HG03442 (cell line): ENCODE results near the gene CFAP206.

Experiments
- ATAC-seq: cut with Tn5 transposase; IDR thresholded peaks from one replicate; pipeline ENCODE4 v1.9.1; 2021; ENCODE audit warnings: mild to moderate bottlenecking, moderate library complexity; ENCODE audit not compliant: unreplicated experiment

CFAP206 gene, protein sequence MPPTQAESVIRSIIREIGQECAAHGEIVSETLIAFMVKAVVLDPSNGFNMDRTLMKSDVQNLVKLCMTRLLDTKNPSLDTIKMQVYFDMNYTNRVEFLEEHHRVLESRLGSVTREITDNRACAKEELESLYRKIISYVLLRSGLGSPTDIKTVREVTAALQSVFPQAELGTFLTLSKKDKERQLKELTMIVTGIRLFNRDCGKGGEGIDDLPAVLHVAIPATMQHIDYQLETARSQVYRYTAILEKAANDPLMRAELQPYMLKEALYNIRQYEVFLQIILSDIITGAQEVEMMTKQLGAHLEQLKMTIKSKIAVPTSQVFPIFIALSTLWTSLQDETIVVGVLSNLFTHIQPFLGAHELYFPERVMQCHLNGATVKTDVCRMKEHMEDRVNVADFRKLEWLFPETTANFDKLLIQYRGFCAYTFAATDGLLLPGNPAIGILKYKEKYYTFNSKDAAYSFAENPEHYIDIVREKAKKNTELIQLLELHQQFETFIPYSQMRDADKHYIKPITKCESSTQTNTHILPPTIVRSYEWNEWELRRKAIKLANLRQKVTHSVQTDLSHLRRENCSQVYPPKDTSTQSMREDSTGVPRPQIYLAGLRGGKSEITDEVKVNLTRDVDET

DNA sequence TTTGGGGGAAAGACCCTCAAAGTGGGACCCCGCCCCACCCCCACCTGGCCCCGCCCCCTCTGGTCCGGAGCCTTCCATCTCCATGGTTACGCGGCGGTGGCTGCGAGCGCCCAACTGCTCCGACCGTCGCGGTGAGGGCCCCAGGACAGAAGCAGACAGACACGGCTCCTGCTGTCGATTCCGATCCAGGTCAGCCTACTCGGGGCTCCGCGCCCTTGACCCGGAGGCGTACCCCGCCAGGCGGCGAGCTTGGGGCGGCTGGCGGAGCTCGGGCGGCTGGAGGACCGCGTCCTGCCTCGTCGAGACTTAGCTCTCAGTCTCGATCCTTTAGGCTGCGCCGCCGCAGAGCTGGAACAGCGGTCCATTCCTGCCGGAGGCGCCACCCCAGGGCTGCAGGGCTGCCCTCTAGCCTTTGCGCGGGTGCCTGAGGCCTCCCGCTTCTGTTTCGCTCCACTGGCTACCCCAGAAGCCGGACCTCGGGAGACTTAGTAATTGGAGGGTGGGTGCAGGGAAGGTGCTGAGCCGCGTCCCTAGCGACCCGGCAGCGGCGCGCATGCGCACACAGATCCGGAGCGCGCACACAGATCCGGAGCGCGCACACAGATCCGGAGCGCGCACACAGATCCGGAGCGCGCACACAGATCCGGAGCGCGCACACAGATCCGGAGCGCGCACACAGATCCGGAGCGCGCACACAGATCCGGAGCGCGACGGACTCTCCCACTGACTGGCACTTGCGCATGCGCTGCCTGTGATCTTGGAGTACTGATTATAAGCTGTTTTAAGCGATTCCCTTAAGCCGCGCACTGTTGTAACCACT lies at the start of gene CFAP206:
CFAP206 (plus strand) TSS at position 72 of the 820 bp plus-strand sequence. CDS start 1,868 bp downstream, outside the sequence.
- ATAC-seq = peak; percentile 82

DNA sequence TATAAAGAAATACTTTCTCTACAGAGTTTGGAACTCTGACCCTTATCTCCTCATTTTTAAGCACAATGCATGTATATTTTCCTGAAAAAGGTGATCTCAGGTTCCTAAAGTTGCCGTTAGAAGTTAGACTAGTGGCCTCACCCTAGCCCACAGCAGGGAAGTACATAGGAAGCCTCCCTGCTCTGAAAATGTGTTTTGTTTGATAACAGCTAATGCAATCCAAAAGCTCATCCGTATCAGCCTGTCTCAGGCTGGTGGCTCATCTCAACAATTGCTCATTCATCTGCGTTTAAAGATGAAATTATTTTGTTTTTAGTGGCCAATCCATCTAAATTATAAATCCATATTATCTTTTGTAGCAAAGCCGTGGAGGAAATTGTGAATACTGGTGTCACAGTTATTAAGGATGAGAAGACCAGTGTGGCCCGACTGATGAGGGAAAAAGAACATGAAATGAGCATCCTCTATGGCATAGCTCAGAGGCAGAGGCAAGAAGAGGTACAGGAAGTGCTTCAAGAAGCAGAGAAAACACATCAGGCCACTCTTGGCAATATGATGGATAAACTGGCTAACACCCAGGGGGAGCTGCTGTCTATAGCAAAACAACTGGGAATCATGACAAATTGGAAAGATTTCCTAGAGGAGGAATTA lies 43.0 kb upstream of the CFAP206 start:
- no peak for ATAC-seq

DNA sequence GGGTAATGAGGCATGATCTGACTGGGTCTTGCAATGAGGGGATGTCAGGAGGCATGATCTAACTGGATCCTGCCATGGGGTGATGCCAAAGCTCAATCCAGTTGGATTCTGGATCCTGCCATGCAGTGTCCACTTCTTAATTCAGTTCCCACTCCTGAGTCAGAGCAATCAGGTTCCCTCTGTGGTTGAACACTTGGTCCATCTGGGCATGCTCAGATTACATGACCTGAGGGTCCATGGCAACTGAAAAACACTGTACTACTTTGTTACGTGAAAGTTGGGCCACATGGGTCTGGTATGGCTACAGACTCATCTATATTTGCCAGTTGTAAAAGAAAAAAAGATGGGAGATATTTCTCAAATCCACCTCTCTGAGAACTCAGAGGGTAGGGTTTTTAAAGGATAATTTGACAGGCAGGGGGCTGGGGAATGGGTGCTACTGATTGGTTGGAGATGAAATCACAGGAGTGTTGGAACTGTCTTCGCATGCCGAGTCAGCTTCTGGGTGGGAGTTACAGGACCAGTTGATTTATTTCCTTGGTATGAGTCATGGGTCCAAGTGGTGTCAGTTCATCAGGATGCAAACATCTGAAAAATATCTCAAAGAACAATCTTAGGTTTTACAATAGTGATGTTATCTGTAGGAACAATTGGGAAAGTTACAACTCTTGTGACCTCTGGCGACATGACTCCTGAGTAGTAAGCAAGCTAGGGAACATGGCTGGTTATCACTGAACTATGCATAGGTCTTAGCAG lies 41.5 kb upstream of the CFAP206 start:
- no peak for ATAC-seq

DNA sequence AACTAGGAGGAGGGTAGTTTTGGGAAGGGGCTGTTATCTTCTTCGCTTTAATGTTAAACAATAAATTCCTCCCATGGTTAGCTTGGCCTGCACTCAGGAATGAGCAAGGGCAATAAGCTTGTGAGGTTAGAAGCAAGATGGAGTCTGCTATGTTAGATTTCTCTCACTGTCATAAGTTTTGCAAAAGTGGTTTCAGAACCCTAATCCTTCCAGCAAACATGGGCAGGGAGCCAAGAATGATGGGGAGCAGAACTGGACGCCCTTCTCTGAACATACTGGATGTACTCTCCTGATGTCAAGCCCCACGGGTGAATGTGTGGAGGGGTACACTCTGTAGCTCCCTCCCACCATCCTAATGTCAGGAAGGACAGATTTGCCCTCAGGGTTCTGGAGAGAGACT lies 40.9 kb upstream of the CFAP206 start:
- no peak for ATAC-seq

DNA sequence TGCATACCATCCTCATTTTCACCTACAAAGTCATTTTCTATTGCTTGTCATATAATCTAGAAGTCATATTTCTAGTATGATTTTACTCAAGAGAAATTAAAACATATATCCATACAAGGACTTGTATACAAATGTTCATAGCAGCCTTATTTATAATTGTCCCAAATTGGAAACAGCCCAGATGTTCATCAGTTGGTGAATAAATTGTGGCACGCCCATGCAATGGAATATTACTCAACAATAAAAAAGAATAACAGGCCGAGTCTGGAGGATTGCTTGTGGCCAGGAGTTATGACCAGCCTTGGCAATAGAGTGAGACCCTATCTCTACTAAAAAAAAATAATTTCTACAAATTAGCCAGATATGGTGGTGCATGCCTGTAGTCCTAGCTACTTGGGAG lies 34.4 kb upstream of the CFAP206 start:
- no peak for ATAC-seq

DNA sequence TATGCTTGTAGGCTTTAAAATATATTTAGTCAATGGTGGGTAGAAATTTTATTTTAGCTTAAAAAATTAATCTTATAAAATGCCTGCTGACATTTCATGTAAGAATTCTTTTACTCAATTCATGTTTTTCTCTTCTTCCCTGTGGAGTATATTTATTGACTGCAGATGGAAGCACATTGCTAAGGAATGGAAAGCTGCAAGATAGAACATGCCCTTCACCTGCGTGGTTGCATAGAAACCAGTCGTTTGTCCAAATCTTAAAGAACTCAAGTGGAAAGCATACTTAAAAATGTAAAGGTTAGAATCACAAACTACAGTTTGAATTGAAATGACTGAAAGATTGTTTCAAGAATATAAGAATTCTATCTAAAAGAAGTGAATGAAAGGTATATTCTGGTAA lies 32.5 kb upstream of the CFAP206 start:
- ATAC-seq = no peak

DNA sequence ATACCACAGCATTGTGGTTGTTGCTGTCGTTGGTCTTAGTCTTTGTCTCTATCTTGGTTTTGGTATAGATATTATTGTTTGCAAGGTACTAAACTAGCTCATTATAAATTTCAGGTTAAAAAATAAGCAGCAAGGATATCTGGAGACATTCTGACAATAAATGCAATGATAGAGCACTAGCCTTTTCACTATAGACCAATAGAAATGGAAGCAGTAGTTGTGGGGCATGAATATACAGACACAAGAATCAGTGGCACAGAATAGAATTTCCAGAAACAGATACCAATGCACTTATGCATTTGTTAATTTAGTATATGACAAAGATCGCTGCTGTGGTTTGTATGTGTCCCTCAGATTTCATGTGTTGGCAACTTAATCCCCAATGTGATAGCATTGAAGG lies 31.1 kb upstream of the CFAP206 start:
- ATAC-seq = no peak

DNA sequence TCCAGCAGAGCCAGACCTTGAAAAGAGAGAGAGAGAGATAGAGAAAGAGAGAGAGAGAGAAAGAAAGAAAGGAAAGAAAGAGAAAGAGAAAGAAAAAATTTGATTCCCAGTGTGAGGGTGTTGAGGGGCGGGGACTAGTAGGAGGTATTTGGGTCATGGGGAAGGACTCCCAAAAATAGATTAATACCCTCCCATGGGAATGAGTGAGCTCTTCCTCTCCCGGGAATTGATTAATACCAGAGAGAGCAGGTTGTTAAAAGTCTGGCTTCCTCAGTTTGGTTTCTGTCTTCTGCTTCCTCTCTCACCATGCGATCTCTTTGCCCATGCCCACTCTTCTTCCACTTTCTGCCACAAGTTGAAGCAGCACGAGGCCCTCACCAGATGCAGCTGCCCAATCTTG lies 28.8 kb upstream of the CFAP206 start:
- ATAC-seq = no peak

DNA sequence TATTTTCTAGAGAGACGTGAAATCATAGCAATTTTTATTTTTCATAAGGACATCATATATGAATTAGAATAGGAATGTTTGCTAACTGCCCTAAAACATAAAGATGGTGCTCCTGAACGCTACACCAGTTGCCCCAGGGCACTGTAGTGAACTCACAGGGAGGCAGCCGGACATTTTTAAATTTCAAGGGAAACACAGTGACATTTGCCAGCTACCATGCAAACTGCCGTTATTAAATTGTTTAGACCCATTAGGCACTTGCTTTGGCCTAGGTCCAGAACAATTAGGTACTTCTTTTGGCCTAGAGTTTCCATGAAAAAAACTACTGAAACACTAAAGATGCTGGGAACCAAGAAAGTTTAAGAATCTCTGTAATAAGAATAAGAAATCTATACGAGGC lies 24.9 kb upstream of the CFAP206 start:
- no peak for ATAC-seq

DNA sequence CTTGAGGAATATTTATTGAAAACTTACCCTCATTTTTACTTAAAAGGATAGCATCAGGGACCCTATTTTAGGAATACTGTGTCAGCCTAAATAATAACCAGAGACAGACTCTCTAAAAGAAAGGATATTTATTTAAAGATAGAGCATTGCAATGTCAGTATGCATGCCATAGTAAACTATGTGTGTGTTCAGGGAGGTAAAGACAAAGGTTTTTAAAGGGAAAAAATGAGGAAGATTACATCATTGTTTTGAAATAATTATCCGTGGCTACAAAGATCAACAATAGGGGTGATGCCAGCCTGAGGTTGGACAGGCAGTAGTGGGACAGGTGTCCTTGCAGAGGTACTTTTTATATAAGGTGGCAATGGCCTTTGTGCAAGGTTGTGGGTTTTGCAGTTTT lies 23.7 kb upstream of the CFAP206 start:
- no peak for ATAC-seq

DNA sequence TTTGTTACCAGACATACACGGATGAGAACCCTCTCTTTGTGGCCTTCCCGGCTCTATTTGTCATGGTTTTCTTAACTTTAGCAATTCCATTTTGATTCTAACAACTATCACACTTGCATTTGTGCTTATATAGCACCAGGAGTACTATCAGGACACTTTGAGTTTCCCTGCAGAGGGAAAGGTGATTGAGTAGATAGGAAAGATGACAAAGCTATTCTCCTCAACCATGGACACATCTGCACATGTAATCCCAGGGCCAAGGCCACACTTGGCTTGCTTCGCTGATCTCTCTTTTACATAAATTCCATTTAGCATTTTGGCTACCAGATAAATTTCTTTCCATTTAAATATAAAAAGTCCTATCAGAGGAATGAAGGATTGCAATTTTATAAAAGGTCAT lies 23.3 kb upstream of the CFAP206 start:
- no peak for ATAC-seq

DNA sequence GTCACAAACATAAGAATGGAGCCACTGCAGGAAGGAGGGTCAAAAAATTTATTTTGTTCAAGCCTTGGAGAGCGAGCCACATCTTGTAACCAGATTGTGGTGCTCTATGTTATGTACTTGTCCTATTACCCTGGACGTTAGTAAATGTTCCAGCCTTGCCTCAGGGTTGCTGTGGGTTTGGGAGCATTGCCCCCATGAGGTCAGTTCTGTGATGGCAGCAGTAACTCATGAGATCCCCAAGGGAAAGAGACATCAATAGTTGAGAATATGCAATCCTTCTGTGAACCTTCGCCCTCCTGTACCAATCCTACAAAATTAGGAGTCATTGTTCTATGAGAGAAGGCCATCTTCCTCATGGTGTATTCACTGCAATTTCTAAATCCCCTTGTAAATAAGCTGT lies 16.4 kb upstream of the CFAP206 start:
- peak; percentile 58 for ATAC-seq

DNA sequence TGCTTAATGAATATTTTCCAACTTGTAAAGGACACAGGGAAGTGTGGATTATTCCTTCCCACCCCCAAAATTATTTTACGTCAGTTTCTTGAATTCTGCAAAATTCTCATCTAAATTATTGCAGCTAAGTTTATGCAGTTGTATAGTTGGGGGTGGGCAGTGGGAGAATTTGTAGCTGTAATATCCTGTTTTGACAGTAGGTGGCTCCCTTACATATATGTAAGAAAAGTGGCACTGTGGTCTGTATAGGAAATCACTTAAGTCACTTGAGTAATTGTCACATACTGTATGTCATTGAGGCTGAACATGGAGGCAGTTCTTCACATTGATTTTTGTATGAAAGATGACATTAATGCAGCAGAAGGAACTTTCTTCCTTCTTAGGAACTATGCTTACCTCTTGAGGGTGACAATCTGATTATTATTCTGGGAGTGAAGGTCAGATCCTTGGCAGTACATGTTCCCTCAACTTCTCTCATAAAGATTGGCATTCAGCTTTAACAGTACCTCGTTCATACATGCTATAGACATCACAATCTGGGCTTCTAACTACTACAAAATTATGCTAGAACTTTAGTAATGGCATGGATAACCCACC lies 14.6 kb upstream of the CFAP206 start:
- ATAC-seq = peak; percentile 59

DNA sequence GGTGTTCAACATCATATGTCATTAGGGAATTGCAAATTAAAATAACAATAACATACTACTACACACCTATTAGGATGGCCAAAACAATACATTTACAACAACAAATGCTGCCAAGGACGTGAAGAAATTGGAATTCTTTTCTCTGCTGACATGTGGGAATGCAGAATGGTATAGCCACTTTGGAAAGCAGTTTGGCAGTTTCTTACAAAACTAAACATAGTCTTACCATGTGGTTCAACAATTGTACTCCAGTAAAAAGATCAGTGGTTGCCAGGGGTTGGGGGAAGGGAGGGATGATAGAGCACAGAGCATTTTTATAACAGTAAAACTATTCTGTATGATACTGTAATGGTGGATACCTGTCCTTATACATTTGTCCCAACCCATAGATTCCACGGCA lies 12.3 kb upstream of the CFAP206 start:
- no peak for ATAC-seq

DNA sequence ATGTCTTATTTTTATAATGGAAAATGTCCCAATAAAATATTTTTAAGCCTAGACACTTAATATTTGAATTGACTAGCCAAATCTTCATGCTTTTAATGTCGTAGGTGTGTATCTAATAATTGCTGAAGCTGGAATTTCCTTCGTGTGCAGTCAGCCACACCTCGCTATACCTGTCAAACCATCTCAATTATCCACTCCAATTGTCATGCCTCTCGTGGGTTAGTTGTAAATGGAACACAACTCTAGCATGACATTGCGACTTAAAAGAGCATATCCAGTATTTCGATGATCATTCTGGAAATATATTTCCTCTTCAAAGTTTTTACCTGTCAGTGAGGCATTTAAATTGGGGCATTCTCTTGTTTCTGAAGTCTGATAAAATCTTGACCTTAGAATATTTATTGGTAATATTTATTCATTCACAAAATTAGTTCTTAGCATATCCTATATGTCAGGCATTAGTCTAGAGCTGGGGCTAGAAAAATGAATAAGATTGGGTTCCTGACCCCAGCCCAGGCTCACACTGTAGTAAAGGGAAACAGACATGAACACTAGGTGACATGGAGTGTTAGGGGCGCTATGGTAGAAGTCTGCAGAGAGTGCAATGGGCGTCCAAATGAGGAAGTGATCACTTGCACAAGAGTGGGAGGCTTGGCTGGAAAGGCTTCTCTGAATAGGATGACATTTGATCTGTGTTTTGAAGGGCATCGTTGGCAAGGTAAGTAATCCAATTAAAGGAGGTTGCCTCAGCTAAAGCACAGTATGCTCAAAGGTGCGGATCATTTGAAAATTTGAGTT lies 11.0 kb upstream of the CFAP206 start:
- peak; percentile 82 for ATAC-seq

DNA sequence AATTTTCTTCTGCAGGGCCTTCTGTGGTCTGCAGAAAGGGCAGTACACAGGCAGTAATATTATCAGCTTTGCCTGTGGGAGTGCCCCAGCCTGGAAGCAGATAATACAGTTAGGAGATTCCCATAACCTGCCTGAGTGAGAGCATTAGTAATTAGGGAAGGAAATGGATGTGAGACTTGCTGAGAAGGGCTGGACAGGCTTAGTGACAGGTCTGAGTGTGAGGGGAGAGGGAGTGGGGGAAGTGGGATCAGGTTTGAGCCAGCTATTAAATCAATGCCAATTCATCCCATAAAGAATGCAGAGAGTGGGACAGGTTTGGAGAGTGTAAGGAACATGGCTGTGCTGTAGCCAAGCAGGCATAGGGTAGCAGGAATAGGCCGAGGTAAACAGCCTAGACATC lies 10.1 kb upstream of the CFAP206 start:
- ATAC-seq = no peak

DNA sequence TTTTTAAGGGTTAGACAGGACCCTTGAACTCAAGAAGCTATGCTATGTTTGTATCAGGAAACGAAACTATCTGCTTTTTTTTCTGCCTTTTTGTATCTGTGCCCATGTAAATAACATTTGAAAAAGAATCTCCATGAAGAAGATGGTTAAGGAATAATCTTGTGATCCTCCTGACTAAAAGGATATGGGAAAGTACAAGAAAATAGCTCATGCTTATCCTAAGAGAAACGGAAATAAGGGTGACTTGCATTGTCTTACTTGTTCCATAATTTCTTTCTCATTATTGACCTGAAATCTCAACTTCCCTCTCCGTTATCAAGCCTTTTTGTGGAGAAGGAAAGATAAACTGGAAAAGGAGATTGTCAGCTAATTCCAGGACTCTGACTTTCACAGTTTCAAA lies 5.9 kb upstream of the CFAP206 start:
- ATAC-seq = no peak

DNA sequence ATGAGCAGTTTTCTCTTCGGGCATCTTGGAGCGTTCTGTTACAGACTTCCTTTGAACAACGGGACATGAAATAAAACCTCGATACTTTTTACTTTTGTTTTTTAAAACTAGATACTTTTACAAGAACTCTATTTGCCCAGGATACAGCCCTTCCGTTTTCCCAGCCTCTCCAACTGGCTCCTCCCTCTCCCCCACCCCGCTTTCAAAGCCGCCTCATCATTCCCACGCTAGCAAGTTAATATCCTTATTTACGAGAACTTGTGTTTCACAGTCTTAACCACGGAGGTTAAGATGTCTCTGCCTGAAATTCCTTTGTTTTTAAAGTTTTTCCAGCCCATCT lies 241 bp upstream of the CFAP206 start:
- peak; percentile 14 for ATAC-seq

DNA sequence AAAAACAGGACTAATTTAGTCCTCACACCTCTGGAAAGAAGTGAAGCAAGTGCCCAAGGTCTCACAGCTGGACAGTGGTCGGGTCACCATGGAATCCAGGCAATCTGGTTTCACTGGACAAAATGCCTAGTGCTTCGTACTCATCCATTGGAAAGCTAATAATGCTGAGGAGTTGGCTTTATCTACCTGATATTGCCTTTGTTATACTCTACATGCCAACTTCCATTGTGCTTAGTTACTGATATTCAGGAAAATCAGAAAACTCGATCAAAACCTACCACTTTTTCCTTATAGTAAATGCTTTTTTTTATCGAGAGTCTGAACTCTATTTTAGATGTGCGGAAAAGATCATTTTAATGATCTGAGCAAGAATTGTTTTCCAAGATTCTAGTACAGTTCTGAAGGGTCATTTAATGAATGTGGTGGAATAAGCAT lies 966 bp downstream of the CFAP206 start:
- ATAC-seq = no peak
